HCEC 1CT (cell line): Measurements from ENCODE around the gene ACTL10.
"Not testable (repeated sequence)": the region's sequence is repeated elsewhere in the genome, so short reads cannot be mapped to it uniquely, and the experiment has no call there.

Experiments
- DNase-seq: peaks from one replicate; pipeline ENCODE4 v3.0.0-alpha.2; 2017

ACTL10 gene

GRCh38 chr20:33700696-33701441 lies 34.1 kb downstream of the ACTL10 start:
- DNase-seq, result not testable (repeated sequence)

- no peak for DNase-seq
These were observed 35.1 kb downstream of the ACTL10 start for GRCh38 chr20:33701629-33702450.

- DNase-seq, result no peak
These were observed 36.1 kb downstream of the ACTL10 start for GRCh38 chr20:33702861-33703260.

GRCh38 chr20:33703498-33704137 lies 36.9 kb downstream of the ACTL10 start:
- DNase-seq, result no peak

GRCh38 chr20:33704197-33704924 lies 37.6 kb downstream of the ACTL10 start:
- DNase-seq, result no peak

GRCh38 chr20:33707668-33708067 lies 40.9 kb downstream of the ACTL10 start:
- no peak for DNase-seq

- DNase-seq, result no peak
These were observed 42.7 kb downstream of the ACTL10 start for GRCh38 chr20:33709398-33709797.

- no peak for DNase-seq
These were observed 43.3 kb downstream of the ACTL10 start for GRCh38 chr20:33709905-33710541.

GRCh38 chr20:33710681-33711445 lies 44.1 kb downstream of the ACTL10 start:
- no peak for DNase-seq

- no peak for DNase-seq
These were observed 44.6 kb downstream of the ACTL10 start for GRCh38 chr20:33711446-33711738.

GRCh38 chr20:33713865-33714367 lies 47.2 kb downstream of the ACTL10 start:
- no peak for DNase-seq

- DNase-seq, result no peak
These were observed 49.8 kb downstream of the ACTL10 start for GRCh38 chr20:33716498-33716897.
